Transverse colon (tissue), 4 donors: ENCODE measurements around the gene TUSC2.

Experiments used
- POLR2A ChIP-seq: fragments of 450-650 bp; IDR thresholded peaks from one replicate; pipeline ENCODE4 v1.6.1; 2016; ENCODE audit warnings: antibody characterized with exemption, mild to moderate bottlenecking, moderate library complexity
- POLR2AphosphoS5 ChIP-seq, 3 donors: sonication (generic); formaldehyde crosslinking; IDR thresholded peaks; one replicate each; pipeline ENCODE4 v1.6.1; 2016; ENCODE audit warnings: antibody characterized with exemption in 3 of 3
- TF ChIP-seq, protein P1 (sequence below), 5 experiments: fragments of 200-600 bp in 3 of 5; fragments of 450-650 bp in 2 of 5; sonication (generic) in 3 of 5; IDR thresholded peaks; 1 replicate in 2 of 5; 2 replicates in 3 of 5; pipeline ENCODE4 v1.5.1; 2016 to 2017; ENCODE audit warnings: antibody characterized with exemption in 5 of 5, inconsistent platforms in 3 of 5, mild to moderate bottlenecking in 2 of 5, moderate library complexity in 1 of 5

DNA sequence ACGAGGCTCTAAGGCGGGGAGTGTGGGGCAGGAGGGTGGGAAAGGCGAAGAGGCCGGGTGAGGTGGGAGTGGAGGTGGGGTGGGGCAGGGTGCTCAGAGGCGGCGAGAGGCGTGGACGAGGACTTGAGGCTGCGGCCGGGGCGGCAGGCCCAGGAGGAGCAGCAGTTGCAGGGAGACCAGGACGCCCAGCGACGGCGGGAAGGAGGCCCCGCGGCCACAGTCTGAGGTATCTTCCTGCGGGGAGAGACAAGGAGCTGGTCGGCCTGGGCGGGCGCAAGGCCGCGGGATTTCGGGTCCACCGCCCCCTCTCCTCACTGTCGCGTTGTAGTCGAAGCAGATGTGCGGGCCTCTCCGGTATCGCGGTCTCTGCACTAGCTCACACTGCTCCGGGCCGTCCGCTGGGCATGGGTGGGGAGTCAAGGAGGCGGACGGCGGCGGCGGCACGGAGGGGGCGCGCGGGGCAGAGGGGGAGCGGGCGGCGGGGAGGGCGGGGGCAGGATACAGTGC is 36.6 kb upstream of the TUSC2 start:
- TF ChIP-seq, protein P1, sequence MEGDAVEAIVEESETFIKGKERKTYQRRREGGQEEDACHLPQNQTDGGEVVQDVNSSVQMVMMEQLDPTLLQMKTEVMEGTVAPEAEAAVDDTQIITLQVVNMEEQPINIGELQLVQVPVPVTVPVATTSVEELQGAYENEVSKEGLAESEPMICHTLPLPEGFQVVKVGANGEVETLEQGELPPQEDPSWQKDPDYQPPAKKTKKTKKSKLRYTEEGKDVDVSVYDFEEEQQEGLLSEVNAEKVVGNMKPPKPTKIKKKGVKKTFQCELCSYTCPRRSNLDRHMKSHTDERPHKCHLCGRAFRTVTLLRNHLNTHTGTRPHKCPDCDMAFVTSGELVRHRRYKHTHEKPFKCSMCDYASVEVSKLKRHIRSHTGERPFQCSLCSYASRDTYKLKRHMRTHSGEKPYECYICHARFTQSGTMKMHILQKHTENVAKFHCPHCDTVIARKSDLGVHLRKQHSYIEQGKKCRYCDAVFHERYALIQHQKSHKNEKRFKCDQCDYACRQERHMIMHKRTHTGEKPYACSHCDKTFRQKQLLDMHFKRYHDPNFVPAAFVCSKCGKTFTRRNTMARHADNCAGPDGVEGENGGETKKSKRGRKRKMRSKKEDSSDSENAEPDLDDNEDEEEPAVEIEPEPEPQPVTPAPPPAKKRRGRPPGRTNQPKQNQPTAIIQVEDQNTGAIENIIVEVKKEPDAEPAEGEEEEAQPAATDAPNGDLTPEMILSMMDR (IDR thresholded peaks at IDR 0.05) = no peak
- no peak for TF ChIP-seq POLR2A
- TF ChIP-seq POLR2AphosphoS5 (IDR thresholded peaks at IDR 0.05) = no peak
